ENCODE data around the gene EFNA3. TPM values are rescaled to one million over a fixed set of nuclear protein-coding genes. Genes with fewer than 3 reads are reported as not detected.

EFNA3 gene
- total RNA-seq, 2 experiments from 2014 or later = 4.5 to 4.6 TPM

DNA sequence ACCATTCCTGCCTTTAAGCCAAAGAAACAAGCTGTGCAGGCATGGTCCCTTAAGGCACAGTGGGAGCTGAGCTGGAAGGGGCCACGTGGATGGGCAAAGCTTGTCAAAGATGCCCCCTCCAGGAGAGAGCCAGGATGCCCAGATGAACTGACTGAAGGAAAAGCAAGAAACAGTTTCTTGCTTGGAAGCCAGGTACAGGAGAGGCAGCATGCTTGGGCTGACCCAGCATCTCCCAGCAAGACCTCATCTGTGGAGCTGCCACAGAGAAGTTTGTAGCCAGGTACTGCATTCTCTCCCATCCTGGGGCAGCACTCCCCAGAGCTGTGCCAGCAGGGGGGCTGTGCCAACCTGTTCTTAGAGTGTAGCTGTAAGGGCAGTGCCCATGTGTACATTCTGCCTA lies 55.7 kb downstream of the EFNA3 start:
- H3K27me3 Mint-ChIP-seq = peaks cover 3% of the 10 kb centered on the region
- no peak for DNase-seq
- peak overlapping the region; percentile 99 for H3K27ac Mint-ChIP-seq

DNA sequence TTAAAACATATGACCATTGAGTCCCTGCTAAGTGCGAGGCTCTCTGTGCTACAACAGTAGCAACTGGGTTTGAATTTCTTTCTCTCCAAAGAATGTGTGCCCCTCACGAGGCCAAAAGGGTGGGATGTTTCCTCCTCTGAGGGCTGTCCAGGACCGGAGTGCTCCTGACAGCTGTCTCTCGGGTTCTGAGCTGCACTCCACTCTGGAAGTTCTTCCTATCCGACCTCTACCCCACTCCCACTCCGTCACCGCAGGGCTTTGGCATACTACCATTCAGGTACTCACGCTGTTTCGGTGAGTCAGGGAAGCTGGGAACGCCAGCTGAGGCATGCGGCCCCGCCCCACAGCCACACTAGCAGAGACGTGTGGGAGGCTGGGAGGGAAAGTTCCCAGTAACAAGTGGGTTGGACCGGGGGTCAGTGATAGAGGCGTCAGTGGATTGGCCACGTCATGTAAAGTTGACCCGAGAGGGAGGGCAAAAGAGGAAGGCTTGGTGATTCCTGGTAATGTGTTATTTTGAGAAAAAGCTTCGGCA lies 56.3 kb downstream of the EFNA3 start:
- peaks cover 32% of the 10 kb centered on the region for H3K36me3 Mint-ChIP-seq
- peaks cover 34% of the 10 kb centered on the region for H3K4me1 Mint-ChIP-seq
- no peaks in the 10 kb centered on the region for H3K9me3 Mint-ChIP-seq
- H3K27ac Mint-ChIP-seq = peak overlapping the region; percentile 99
- peak; percentile 55 for DNase-seq
- peaks cover 3% of the 10 kb centered on the region for H3K27me3 Mint-ChIP-seq
- peak overlapping the region; percentile 96 for H3K4me3 Mint-ChIP-seq

More for the DNA sequence above, 55.7 kb downstream of the EFNA3 start:
- Mint-ChIP-seq H3K4me1 (peaks cover 39% of the 10 kb centered on the region), H3K36me3 (peaks cover 27% of the 10 kb centered on the region), H3K4me3 (peak overlapping the region; percentile 96), H3K9me3 (no peaks in the 10 kb centered on the region)

DNA sequence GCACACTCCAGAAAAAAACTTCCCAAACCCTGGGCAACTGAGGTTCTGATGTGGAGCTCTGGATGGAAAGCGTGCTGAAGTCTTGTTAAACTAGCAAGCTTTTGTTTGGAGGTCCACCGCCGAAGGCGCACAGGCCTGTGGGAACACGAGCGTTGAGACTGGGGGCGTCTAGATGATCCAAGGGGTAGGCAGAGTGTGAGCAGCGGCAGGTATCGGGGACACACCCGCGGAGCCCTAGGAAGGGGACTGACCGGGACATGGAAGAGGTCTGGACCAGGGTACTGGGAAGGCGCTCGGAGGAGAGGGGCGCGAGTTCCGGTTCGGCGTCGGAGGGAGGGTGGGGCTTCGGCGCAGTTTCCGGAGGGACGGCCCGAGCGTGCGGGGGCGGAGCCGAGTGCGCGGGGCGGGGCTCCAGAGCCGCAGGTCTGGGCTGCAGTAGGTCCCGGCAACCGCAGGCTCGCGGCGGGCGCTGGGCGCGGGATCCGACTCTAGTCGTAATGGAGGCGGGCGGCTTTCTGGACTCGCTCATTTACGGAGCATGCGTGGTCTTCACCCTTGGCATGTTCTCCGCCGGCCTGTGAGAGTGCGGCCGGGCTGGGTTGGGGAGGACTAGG lies 56.9 kb downstream of the EFNA3 start, which contains the start of gene SLC50A1:
Gene SLC50A1, plus strand, starts transcription at position 438 of the 614 bp plus-strand sequence. Its CDS starts 60 bp downstream, at position 498.
- H3K9me3 Mint-ChIP-seq = no peaks in the 10 kb centered on the region
- H3K27ac Mint-ChIP-seq = peak within 1 kb of the TSS; percentile 99
- H3K27me3 Mint-ChIP-seq = peaks cover 3% of the 10 kb centered on the region
- H3K36me3 Mint-ChIP-seq = peaks cover 36% of the 10 kb centered on the region
- H3K4me1 Mint-ChIP-seq = peaks cover 33% of the 10 kb centered on the region
- peak within 1 kb of the TSS; percentile 96 for H3K4me3 Mint-ChIP-seq
- DNase-seq = peak; percentile 96

DNA sequence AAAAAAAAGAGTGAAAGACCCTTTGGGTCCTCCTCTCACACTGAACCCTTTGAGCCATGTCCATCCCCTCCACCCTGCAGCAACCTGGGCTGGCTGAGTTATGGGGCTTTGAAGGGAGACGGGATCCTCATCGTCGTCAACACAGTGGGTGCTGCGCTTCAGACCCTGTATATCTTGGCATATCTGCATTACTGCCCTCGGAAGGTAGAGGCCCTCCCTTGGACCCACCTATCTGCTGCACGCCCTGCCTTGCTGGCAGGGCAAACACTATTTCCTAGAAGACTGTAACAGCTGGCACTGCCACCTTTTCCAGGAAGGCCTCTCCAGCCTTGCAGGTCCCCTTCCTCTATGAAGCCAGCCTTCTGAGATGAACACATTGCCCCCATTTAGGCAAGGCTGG lies 58.1 kb downstream of the EFNA3 start:
- Mint-ChIP-seq H3K4me3 (peak overlapping the region; percentile 96), H3K27me3 (peaks cover 3% of the 10 kb centered on the region), H3K36me3 (peaks cover 36% of the 10 kb centered on the region), H3K4me1 (peaks cover 35% of the 10 kb centered on the region), H3K27ac (peak overlapping the region; percentile 99), H3K9me3 (no peaks in the 10 kb centered on the region)
- DNase-seq = peak; percentile 28

Other genes starting within 250 kb of the EFNA3 start
- under 1 TPM; 0.02 to 0.04 TPM for gene KCNN3, start 208.6 kb upstream of the EFNA3 start, total RNA-seq
- gene PMVK, start 142.1 kb upstream of the EFNA3 start, total RNA-seq = 10 to 100 TPM; 29.8 to 32.8 TPM
- 10 to 100 TPM; 12.2 to 13.2 TPM for gene PBXIP1, start 122.7 kb upstream of the EFNA3 start, total RNA-seq
- 10 to 100 TPM; 24.2 to 25.1 TPM for gene PYGO2, start 117.1 kb upstream of the EFNA3 start, total RNA-seq
- 10 to 100 TPM; 34.7 to 38.4 TPM for gene SHC1, start 108.1 kb upstream of the EFNA3 start, total RNA-seq
- 100 to 1,000 TPM; 156 TPM for gene CKS1B, start 104.2 kb upstream of the EFNA3 start, total RNA-seq
- 10 to 100 TPM; 54.2 to 56.1 TPM for gene FLAD1, start 95.5 kb upstream of the EFNA3 start, total RNA-seq
- under 1 TPM in 1 of 2 experiments, not detected in 1; 0.66 TPM for gene LENEP, start 85.3 kb upstream of the EFNA3 start, total RNA-seq
- gene ZBTB7B, start 76.0 kb upstream of the EFNA3 start, total RNA-seq = 10 to 100 TPM; 14.1 to 14.4 TPM
- under 1 TPM; 0.20 to 0.31 TPM for gene DCST2, start 45.1 kb upstream of the EFNA3 start, total RNA-seq
- not detected for gene DCST1, start 45.0 kb upstream of the EFNA3 start, total RNA-seq
- gene ADAM15, start 27.5 kb upstream of the EFNA3 start, total RNA-seq = 10 to 100 TPM; 31.6 to 32.5 TPM
- 1 to 10 TPM; 2.1 to 2.5 TPM for gene EFNA4, start 15.1 kb upstream of the EFNA3 start, total RNA-seq
- under 1 TPM; 0.49 to 0.74 TPM for gene EFNA1, start 49.0 kb downstream of the EFNA3 start, total RNA-seq
- gene SLC50A1, start 57.0 kb downstream of the EFNA3 start, total RNA-seq = 10 to 100 TPM; 50.6 to 51.3 TPM
- 10 to 100 TPM; 26.8 to 29.2 TPM for gene DPM3, start 61.7 kb downstream of the EFNA3 start, total RNA-seq
- 100 to 1,000 TPM; 135 to 145 TPM for gene KRTCAP2, start 94.5 kb downstream of the EFNA3 start, total RNA-seq
- 1 to 10 TPM; 4.6 to 4.9 TPM for gene TRIM46, start 95.0 kb downstream of the EFNA3 start, total RNA-seq
- gene THBS3, start 129.1 kb downstream of the EFNA3 start, total RNA-seq = 1 to 10 TPM; 7.4 to 9.3 TPM
- gene MTX1, start 129.9 kb downstream of the EFNA3 start, total RNA-seq = 10 to 100 TPM; 68.0 to 72.5 TPM
- 10 to 100 TPM; 46.6 to 49.7 TPM for gene ENTREP3, start 176.6 kb downstream of the EFNA3 start, total RNA-seq
- 100 to 1,000 TPM; 108 to 117 TPM for gene SCAMP3, start 183.5 kb downstream of the EFNA3 start, total RNA-seq
- gene CLK2, start 194.7 kb downstream of the EFNA3 start, total RNA-seq = 10 to 100 TPM; 61.4 to 65.9 TPM
- gene HCN3, start 198.6 kb downstream of the EFNA3 start, total RNA-seq = 1 to 10 TPM; 1.5 to 1.6 TPM
- not detected for gene PKLR, start 222.6 kb downstream of the EFNA3 start, total RNA-seq
- 100 to 1,000 TPM; 256 to 264 TPM for gene FDPS, start 230.0 kb downstream of the EFNA3 start, total RNA-seq
- gene RUSC1, start 242.1 kb downstream of the EFNA3 start, total RNA-seq = 10 to 100 TPM; 23.7 to 24.2 TPM